Transverse colon (tissue), 4 donors: ENCODE measurements around the gene GPHA2. TPM values are rescaled to one million over a fixed set of nuclear protein-coding genes. Genes with fewer than 3 reads are reported as not detected.

Experiments used
- DNase-seq: peaks from one replicate; pipeline ENCODE4 v3.0.0-alpha.2; 2019
- H3K27ac ChIP-seq, 4 donors: fragments of 200-600 bp; sonication (generic); 2 replicates each; pipeline ENCODE4 v1.5.1; 2016 to 2018; ENCODE audit warnings: inconsistent platforms in 4 of 4
- H3K27me3 ChIP-seq: fragments of 200-600 bp; sonication (generic); 2 replicates; pipeline ENCODE4 v1.5.1; 2017; ENCODE audit warnings: inconsistent platforms
- H3K36me3 ChIP-seq, 4 donors: fragments of 200-600 bp; sonication (generic); 2 replicates each; pipeline ENCODE4 v1.5.1; 2017 to 2019; ENCODE audit warnings: inconsistent platforms in 4 of 4
- H3K4me1 ChIP-seq, 4 donors: fragments of 200-600 bp; sonication (generic); 2 replicates each; pipeline ENCODE4 v1.5.1; 2017 to 2020; ENCODE audit warnings: inconsistent platforms in 4 of 4
- H3K4me3 ChIP-seq, 4 donors: fragments of 200-600 bp; sonication (generic); 1 replicate in 1 of 4; 2 replicates in 3 of 4; pipeline versions ENCODE4 v1.5.1 to v1.6.1; 2017 to 2019; ENCODE audit warnings: inconsistent platforms in 4 of 4
- H3K9me3 ChIP-seq, 2 donors: fragments of 200-600 bp; sonication (generic); 2 replicates each; pipeline ENCODE4 v1.5.1; 2017 to 2019; ENCODE audit warnings: inconsistent platforms in 2 of 2
- CTCF ChIP-seq, 5 experiments: fragments of 200-600 bp in 3 of 5; fragments of 450-650 bp in 2 of 5; sonication (generic) in 3 of 5; IDR thresholded peaks; 1 replicate in 2 of 5; 2 replicates in 3 of 5; pipeline ENCODE4 v1.5.1; 2016 to 2017; ENCODE audit warnings: antibody characterized with exemption in 5 of 5, inconsistent platforms in 3 of 5, mild to moderate bottlenecking in 2 of 5, moderate library complexity in 1 of 5
- EP300 ChIP-seq: sonication (generic); formaldehyde crosslinking; IDR thresholded peaks from one replicate; pipeline ENCODE4 v1.6.1; 2017; ENCODE audit warnings: antibody characterized with exemption, low read depth
- POLR2A ChIP-seq: fragments of 450-650 bp; IDR thresholded peaks from one replicate; pipeline ENCODE4 v1.6.1; 2016; ENCODE audit warnings: antibody characterized with exemption, mild to moderate bottlenecking, moderate library complexity
- POLR2AphosphoS5 ChIP-seq, 3 donors: sonication (generic); formaldehyde crosslinking; IDR thresholded peaks; one replicate each; pipeline ENCODE4 v1.6.1; 2016; ENCODE audit warnings: antibody characterized with exemption in 3 of 3
- WGBS, 2 donors: methylation state at CpG; one replicate each; pipeline ENCODE4 v1.1.5; 2018; ENCODE audit warnings: low coverage in 1 of 2; 5-methylcytosine and 5-hydroxymethylcytosine counted together
- in situ Hi-C, 4 donors: fragments of 200-750 bp; cut with MboI; loops; one replicate each; pipeline versions ENCODE4 v1.15.0 to v1.15.1; 2017; ENCODE audit warnings: low sequenced_read_pairs in 3 of 4, low pct_ligation_motif_present in 1 of 4, low pct_unique_long_range_greater_than_20kb in 1 of 4
- intact Hi-C: fragments of 100-400 bp; cut with DNase I; formaldehyde crosslinking; loops from one replicate; pipeline ENCODE4 v1.15.1; 2023; ENCODE audit warnings: low total_unique reads
- total RNA-seq, 4 donors: library from RNA; depleted of rRNA; stranded (reverse); fragments of >200 nt; gene quantifications; one replicate each; pipeline ENCODE4 v1.1.0, GENCODE V29; 2016

GPHA2 gene
- total RNA-seq, 4 donors from 2014 or later, result 6.0 TPM; not detected in 3

- Histone ChIP-seq H3K27ac (no peak overlapping the region), H3K9me3 (no peaks in the 10 kb centered on the region), H3K27me3 (no peaks in the 10 kb centered on the region), H3K4me3 (no peak overlapping the region), H3K36me3 (peaks cover 0 to 67% (median 23%) of the 10 kb centered on the region in 4 donors), H3K4me1 (no peaks in the 10 kb centered on the region)
- intact Hi-C loops (no loop called here), in situ Hi-C loops (no loop called here)
- WGBS, 2 donors, result 95% methylated on average over 25 of the region's 25 CpGs; no CpG with 5 or more reads in 1 of the 2 donors
- TF ChIP-seq CTCF (IDR thresholded peaks at IDR 0.05) (no peak), POLR2A (no peak), EP300 (no peak), POLR2AphosphoS5 (IDR thresholded peaks at IDR 0.05) (no peak)
- no peak for DNase-seq
Observed at GRCh38 chr11:64905516-64906313, 30.0 kb downstream of the GPHA2 start.

GRCh38 chr11:64903291-64903833 lies 32.3 kb downstream of the GPHA2 start:
- no peaks in the 10 kb centered on the region for H3K9me3 ChIP-seq
- TF ChIP-seq POLR2A (no peak), CTCF (IDR thresholded peaks at IDR 0.05) (no peak), EP300 (no peak), POLR2AphosphoS5 (IDR thresholded peaks at IDR 0.05) (no peak)
- H3K36me3 ChIP-seq, result peaks cover 0 to 51% (median 23%) of the 10 kb centered on the region in 4 donors
- in situ Hi-C loops (no loop called here), intact Hi-C loops (no loop called here)
- H3K27ac ChIP-seq, result no peak overlapping the region
- WGBS, 2 donors, result 91% methylated on average over 14 of the region's 23 CpGs; no CpG with 5 or more reads in 1 of the 2 donors
- H3K4me3 ChIP-seq, result no peak overlapping the region
- no peak for DNase-seq
- no peaks in the 10 kb centered on the region for H3K27me3 ChIP-seq
- H3K4me1 ChIP-seq, result no peaks in the 10 kb centered on the region

GRCh38 chr11:64902102-64902900 lies 33.4 kb downstream of the GPHA2 start:
- in situ Hi-C loops (no loop called here), intact Hi-C loops (no loop called here)
- H3K27ac ChIP-seq, result no peak overlapping the region
- 84 to 90% methylated on average over 2 to 24 of the region's 30 CpGs for WGBS, 2 donors
- no peak for DNase-seq
- TF ChIP-seq EP300, result no peak
- no peak for TF ChIP-seq CTCF (IDR thresholded peaks at IDR 0.05)
- no peak for TF ChIP-seq POLR2A
- TF ChIP-seq POLR2AphosphoS5 (IDR thresholded peaks at IDR 0.05), result no peak
- no peak overlapping the region for H3K4me3 ChIP-seq
- no peaks in the 10 kb centered on the region for H3K27me3 ChIP-seq
- no peaks in the 10 kb centered on the region for H3K9me3 ChIP-seq
- peaks cover 0 to 51% (median 18%) of the 10 kb centered on the region in 4 donors for H3K36me3 ChIP-seq
- H3K4me1 ChIP-seq, result no peaks in the 10 kb centered on the region

- no peaks in the 10 kb centered on the region for H3K4me1 ChIP-seq
- no peak overlapping the region for H3K27ac ChIP-seq
- no peak for TF ChIP-seq POLR2AphosphoS5 (IDR thresholded peaks at IDR 0.05)
- TF ChIP-seq EP300, result no peak
- TF ChIP-seq POLR2A, result no peak
- no peak for TF ChIP-seq CTCF (IDR thresholded peaks at IDR 0.05)
- no peak overlapping the region for H3K4me3 ChIP-seq
- H3K9me3 ChIP-seq, result no peaks in the 10 kb centered on the region
- intact Hi-C loops (no loop called here), in situ Hi-C loops (no loop called here)
- H3K27me3 ChIP-seq, result no peaks in the 10 kb centered on the region
- 94 to 100% methylated on average over 2 to 17 of the region's 17 CpGs for WGBS, 2 donors
- no peak for DNase-seq
- peaks cover 0 to 41% (median 11%) of the 10 kb centered on the region in 4 donors for H3K36me3 ChIP-seq
Observed at GRCh38 chr11:64900774-64901173, 34.9 kb downstream of the GPHA2 start.
